ENCODE results near the gene ITPR2. TPM values are rescaled to one million over a fixed set of nuclear protein-coding genes. Genes with fewer than 3 reads are reported as not detected.

Gene ITPR2
- total RNA-seq, 3 donors from 2014 or later: 18.2 to 26.7 (median 21.0) TPM

GRCh38 chr12:26361964-26362363, 471.0 kb downstream of the ITPR2 start:
- ATAC-seq: no peak
- Mint-ChIP-seq H3K27me3 (ENCODE audit: low read depth) (no peaks in the 10 kb centered on the region), H3K36me3 (ENCODE audit: insufficient read depth) (peaks cover 34% of the 10 kb centered on the region), H3K9me3 (no peaks in the 10 kb centered on the region), H3K4me3 (no peak overlapping the region), H3K4me1 (ENCODE audit: low read depth) (no peaks in the 10 kb centered on the region)
- no peak for DNase-seq

DNA sequence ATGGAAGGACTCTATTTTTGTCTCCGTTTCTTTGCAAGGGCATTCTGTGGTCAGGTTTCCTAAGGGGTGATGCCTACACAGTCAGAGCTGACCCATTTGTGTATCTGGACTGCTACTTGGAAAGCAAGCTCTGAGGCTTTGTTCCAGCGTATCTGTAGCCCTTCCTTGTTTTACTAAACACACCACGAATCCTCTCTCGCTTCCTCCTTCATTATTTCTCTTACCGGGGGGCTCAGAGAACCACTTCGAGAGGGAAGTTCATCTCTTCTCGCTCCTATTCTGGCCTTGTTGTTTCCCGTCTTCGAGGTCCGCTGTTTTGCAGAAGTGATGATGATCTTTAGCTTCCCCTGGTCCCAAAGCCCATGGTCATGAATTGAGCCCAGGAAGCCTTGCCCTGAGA, 472.9 kb downstream of the ITPR2 start:
- Mint-ChIP-seq H3K4me1 (ENCODE audit: low read depth) (no peaks in the 10 kb centered on the region), H3K4me3 (no peak overlapping the region), H3K36me3 (ENCODE audit: insufficient read depth) (peaks cover 25% of the 10 kb centered on the region), H3K27me3 (ENCODE audit: low read depth) (no peaks in the 10 kb centered on the region), H3K9me3 (no peaks in the 10 kb centered on the region)
- DNase-seq (no peak), ATAC-seq (no peak)

DNA sequence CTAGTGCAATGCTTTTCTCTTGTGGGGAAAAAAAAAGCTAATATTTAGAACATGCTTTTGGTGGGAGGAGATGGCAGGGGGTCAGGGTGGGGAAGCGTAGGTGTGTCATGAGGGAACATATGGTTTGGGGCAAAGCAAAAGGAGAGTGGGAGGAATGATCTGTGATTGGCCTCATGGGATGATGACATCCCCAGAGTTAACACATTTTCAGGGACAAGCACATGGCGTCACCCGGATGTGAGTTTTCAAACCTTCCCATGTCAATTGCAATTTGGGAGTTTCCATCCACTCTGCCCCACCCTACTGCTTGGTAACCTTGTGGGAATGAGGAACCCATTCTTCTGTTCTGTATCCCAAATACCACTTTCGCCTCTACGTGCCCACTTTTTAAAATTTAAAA, 473.4 kb downstream of the ITPR2 start:
- H3K4me3 Mint-ChIP-seq: no peak overlapping the region
- H3K9me3 Mint-ChIP-seq: no peaks in the 10 kb centered on the region
- no peak for DNase-seq
- H3K36me3 Mint-ChIP-seq (ENCODE audit: insufficient read depth): peaks cover 21% of the 10 kb centered on the region
- ATAC-seq: no peak
- H3K4me1 Mint-ChIP-seq (ENCODE audit: low read depth): no peaks in the 10 kb centered on the region
- no peaks in the 10 kb centered on the region for H3K27me3 Mint-ChIP-seq (ENCODE audit: low read depth)

GRCh38 chr12:26358651-26359050, 474.3 kb downstream of the ITPR2 start:
- ATAC-seq (no peak), DNase-seq (no peak)
- Mint-ChIP-seq H3K4me3 (no peak overlapping the region), H3K9me3 (no peaks in the 10 kb centered on the region), H3K27me3 (ENCODE audit: low read depth) (no peaks in the 10 kb centered on the region), H3K4me1 (ENCODE audit: low read depth) (no peaks in the 10 kb centered on the region), H3K36me3 (ENCODE audit: insufficient read depth) (peaks cover 20% of the 10 kb centered on the region)

- Mint-ChIP-seq H3K4me3 (no peak overlapping the region), H3K9me3 (no peaks in the 10 kb centered on the region), H3K27me3 (ENCODE audit: low read depth) (no peaks in the 10 kb centered on the region), H3K4me1 (ENCODE audit: low read depth) (no peaks in the 10 kb centered on the region), H3K36me3 (ENCODE audit: insufficient read depth) (peaks cover 16% of the 10 kb centered on the region)
- ATAC-seq (no peak), DNase-seq (no peak)
Observed at GRCh38 chr12:26347300-26347699, 485.7 kb downstream of the ITPR2 start.

DNA sequence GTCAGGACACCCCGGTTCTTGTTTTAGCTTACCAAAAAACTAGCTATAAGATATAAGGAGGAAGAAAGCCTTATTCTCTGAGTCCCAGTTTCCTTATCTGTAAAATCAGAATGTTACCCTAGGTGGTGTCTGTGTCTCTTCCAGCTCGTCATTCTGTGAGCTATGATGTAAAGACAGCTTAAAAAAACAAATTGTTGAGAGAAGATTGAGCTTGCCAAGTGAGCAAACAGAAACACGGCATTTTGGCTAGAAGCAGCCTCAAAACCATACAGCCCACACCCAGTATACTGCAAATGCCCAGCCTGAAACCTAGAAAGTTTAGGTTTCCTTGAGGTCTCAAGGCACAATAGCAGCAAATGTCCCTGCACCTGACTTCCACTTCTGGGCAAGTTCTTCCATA, 486.3 kb downstream of the ITPR2 start:
- no peaks in the 10 kb centered on the region for H3K27me3 Mint-ChIP-seq (ENCODE audit: low read depth)
- H3K36me3 Mint-ChIP-seq (ENCODE audit: insufficient read depth): peaks cover 20% of the 10 kb centered on the region
- H3K9me3 Mint-ChIP-seq: no peaks in the 10 kb centered on the region
- no peak overlapping the region for H3K4me3 Mint-ChIP-seq
- DNase-seq (no peak), ATAC-seq (no peak)
- H3K4me1 Mint-ChIP-seq (ENCODE audit: low read depth): no peaks in the 10 kb centered on the region

GRCh38 chr12:26345471-26346003, 487.5 kb downstream of the ITPR2 start:
- ATAC-seq (no peak), DNase-seq (no peak)
- H3K9me3 Mint-ChIP-seq: no peaks in the 10 kb centered on the region
- H3K27me3 Mint-ChIP-seq (ENCODE audit: low read depth): no peaks in the 10 kb centered on the region
- no peak overlapping the region for H3K4me3 Mint-ChIP-seq
- no peaks in the 10 kb centered on the region for H3K4me1 Mint-ChIP-seq (ENCODE audit: low read depth)
- H3K36me3 Mint-ChIP-seq (ENCODE audit: insufficient read depth): peaks cover 27% of the 10 kb centered on the region

DNA sequence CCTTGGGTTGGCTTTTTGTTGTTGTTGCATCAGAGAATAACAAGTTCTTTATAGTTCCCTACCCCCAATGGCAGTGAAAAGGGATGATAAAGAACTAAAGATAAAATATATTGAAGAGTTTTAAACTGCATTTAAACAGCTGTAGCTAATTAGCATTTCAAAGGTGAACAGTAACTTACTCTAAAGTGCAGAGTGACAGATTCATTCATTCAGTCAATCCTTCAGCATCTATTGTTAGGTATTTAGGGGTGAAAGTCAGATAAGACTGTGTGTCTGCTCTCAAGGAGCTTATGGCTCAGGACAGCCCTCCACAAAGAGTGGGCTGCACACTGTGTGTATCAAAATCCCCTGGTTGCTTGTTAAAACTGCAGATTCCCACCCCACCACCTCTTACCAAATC, 491.5 kb downstream of the ITPR2 start:
- DNase-seq (no peak), ATAC-seq (no peak)
- Mint-ChIP-seq H3K27me3 (ENCODE audit: low read depth) (no peaks in the 10 kb centered on the region), H3K36me3 (ENCODE audit: insufficient read depth) (peaks cover 49% of the 10 kb centered on the region), H3K9me3 (no peaks in the 10 kb centered on the region), H3K4me3 (no peak overlapping the region), H3K4me1 (ENCODE audit: low read depth) (no peaks in the 10 kb centered on the region)

DNA sequence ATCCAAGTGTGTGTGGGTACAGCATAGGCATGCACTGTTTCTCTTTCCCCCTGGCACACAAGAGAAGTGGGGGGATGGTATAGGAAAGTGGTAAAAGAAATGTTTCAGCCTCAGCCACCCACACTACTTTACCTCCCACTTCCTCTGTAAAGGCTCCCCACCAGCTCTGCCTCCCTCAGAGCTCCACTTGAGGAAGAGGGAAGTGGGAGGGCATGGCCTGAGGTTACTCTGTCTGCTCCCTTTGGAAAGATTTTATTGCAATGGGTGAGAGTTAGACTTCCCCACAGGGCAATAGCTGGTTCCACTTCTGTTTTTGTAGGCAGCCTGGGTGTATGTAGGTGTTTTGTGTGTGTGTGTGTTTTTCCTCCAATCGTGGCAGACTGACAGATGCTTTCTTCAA, 492.3 kb downstream of the ITPR2 start:
- Mint-ChIP-seq H3K27me3 (ENCODE audit: low read depth) (no peaks in the 10 kb centered on the region), H3K36me3 (ENCODE audit: insufficient read depth) (peaks cover 49% of the 10 kb centered on the region), H3K4me3 (no peak overlapping the region), H3K9me3 (peaks cover 5% of the 10 kb centered on the region), H3K4me1 (ENCODE audit: low read depth) (no peaks in the 10 kb centered on the region)
- DNase-seq (no peak), ATAC-seq (no peak)

GRCh38 chr12:26339976-26340375, 493.0 kb downstream of the ITPR2 start:
- ATAC-seq: no peak
- no peaks in the 10 kb centered on the region for H3K27me3 Mint-ChIP-seq (ENCODE audit: low read depth)
- H3K4me3 Mint-ChIP-seq: no peak overlapping the region
- DNase-seq: no peak
- H3K9me3 Mint-ChIP-seq: peaks cover 7% of the 10 kb centered on the region
- no peaks in the 10 kb centered on the region for H3K4me1 Mint-ChIP-seq (ENCODE audit: low read depth)
- peaks cover 49% of the 10 kb centered on the region for H3K36me3 Mint-ChIP-seq (ENCODE audit: insufficient read depth)

- ATAC-seq (no peak), DNase-seq (no peak)
- peaks cover 7% of the 10 kb centered on the region for H3K9me3 Mint-ChIP-seq
- H3K27me3 Mint-ChIP-seq (ENCODE audit: low read depth): no peaks in the 10 kb centered on the region
- H3K4me1 Mint-ChIP-seq (ENCODE audit: low read depth): no peaks in the 10 kb centered on the region
- peaks cover 47% of the 10 kb centered on the region for H3K36me3 Mint-ChIP-seq (ENCODE audit: insufficient read depth)
- no peak overlapping the region for H3K4me3 Mint-ChIP-seq
Observed at GRCh38 chr12:26338586-26339572, 494.1 kb downstream of the ITPR2 start.

GRCh38 chr12:26335651-26336050, 497.3 kb downstream of the ITPR2 start:
- H3K4me3 Mint-ChIP-seq: no peak overlapping the region
- H3K9me3 Mint-ChIP-seq: peaks cover 16% of the 10 kb centered on the region
- ATAC-seq (no peak), DNase-seq (no peak)
- peaks cover 32% of the 10 kb centered on the region for H3K36me3 Mint-ChIP-seq (ENCODE audit: insufficient read depth)
- H3K4me1 Mint-ChIP-seq (ENCODE audit: low read depth): no peaks in the 10 kb centered on the region
- H3K27me3 Mint-ChIP-seq (ENCODE audit: low read depth): no peaks in the 10 kb centered on the region

- Mint-ChIP-seq H3K9me3 (peaks cover 16% of the 10 kb centered on the region), H3K4me1 (ENCODE audit: low read depth) (no peaks in the 10 kb centered on the region), H3K27me3 (ENCODE audit: low read depth) (no peaks in the 10 kb centered on the region), H3K4me3 (no peak overlapping the region), H3K36me3 (ENCODE audit: insufficient read depth) (peaks cover 23% of the 10 kb centered on the region)
- DNase-seq (no peak), ATAC-seq (no peak)
Observed at GRCh38 chr12:26334621-26335124, 498.3 kb downstream of the ITPR2 start.

DNA sequence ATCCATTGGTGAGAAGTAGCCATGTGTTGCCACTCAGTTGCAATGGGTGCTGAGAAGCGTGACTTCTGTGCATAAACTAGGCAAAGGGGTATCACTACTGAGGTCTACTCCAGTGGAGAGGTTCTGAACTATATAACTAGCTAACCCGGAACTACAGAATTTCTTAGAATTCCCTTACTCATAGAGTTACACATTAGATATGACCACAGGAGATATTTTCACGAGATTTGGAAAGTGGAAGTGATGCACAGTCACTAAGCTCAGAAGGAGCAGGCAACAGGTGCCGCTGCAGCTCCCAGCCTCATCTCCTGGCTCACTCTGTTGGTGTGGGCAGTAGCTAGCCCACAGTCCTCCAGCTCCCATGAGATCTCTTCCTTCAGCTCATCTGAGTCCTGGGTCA, 501.0 kb downstream of the ITPR2 start:
- Mint-ChIP-seq H3K27me3 (ENCODE audit: low read depth) (no peaks in the 10 kb centered on the region), H3K36me3 (ENCODE audit: insufficient read depth) (peaks cover 3% of the 10 kb centered on the region), H3K4me3 (no peak overlapping the region), H3K4me1 (ENCODE audit: low read depth) (peaks cover 2% of the 10 kb centered on the region), H3K9me3 (peaks cover 22% of the 10 kb centered on the region)
- DNase-seq (no peak), ATAC-seq (peak in 1 of 2 donors; percentile 34)

GRCh38 chr12:26331136-26331535, 501.9 kb downstream of the ITPR2 start:
- DNase-seq: no peak
- Mint-ChIP-seq H3K4me3 (no peak overlapping the region), H3K27me3 (ENCODE audit: low read depth) (no peaks in the 10 kb centered on the region), H3K4me1 (ENCODE audit: low read depth) (peaks cover 2% of the 10 kb centered on the region), H3K9me3 (peaks cover 22% of the 10 kb centered on the region), H3K36me3 (ENCODE audit: insufficient read depth) (peaks cover 3% of the 10 kb centered on the region)
- ATAC-seq: no peak

Data from activated T-cell treated with anti-CD3 and anti-CD28 coated beads, Interleukin-2, amount 50 U/mL, for 4 hours (primary cell).